Body of pancreas (tissue), 4 donors: Measurements from ENCODE around the gene ZFHX3. TPM values are rescaled to one million over a fixed set of nuclear protein-coding genes. Genes with fewer than 3 reads are reported as not detected.

ENCODE experiments used
- ATAC-seq: fragments of 150-250 bp; one replicate; pipeline ENCODE4 v1.9.1; 2016
- DNase-seq, 4 donors: peaks; one replicate each; pipeline ENCODE4 v3.0.0-alpha.2; 2019
- H3K27ac ChIP-seq, 4 donors: fragments of 200-600 bp; sonication (generic); 1 replicate in 3 of 4; 2 replicates in 1 of 4; pipeline versions ENCODE4 v1.5.1 to v1.6.1; 2016 to 2019; ENCODE audit warnings: mild to moderate bottlenecking in 1 of 4, mixed read lengths in 1 of 4, moderate library complexity in 1 of 4
- H3K27me3 ChIP-seq, 2 donors: fragments of 200-600 bp; sonication (generic); one replicate each; pipeline ENCODE4 v1.6.0; 2016; ENCODE audit warnings: mild to moderate bottlenecking in 1 of 2
- H3K36me3 ChIP-seq, 2 donors: fragments of 200-600 bp; sonication (generic); replicated peaks in 1 of 2; 2 replicates each; pipeline ENCODE4 v1.5.1; 2016; ENCODE audit warnings: low read depth in 2 of 2; ENCODE audit not compliant: insufficient read depth in 1 of 2
- H3K4me1 ChIP-seq: fragments of 200-600 bp; sonication (generic); one replicate; pipeline ENCODE4 v1.6.0; 2016
- H3K4me3 ChIP-seq, 2 donors: fragments of 200-600 bp; sonication (generic); 1 replicate in 1 of 2; 2 replicates in 1 of 2; pipeline ENCODE4 v1.5.1; 2016 to 2019
- H3K9me3 ChIP-seq, 3 donors: fragments of 200-600 bp; sonication (generic); 1 replicate in 2 of 3; 2 replicates in 1 of 3; pipeline ENCODE4 v1.5.1; 2016
- CTCF ChIP-seq, 7 experiments: fragments of 450-650 bp in 4 of 7; fragments of 200-600 bp in 3 of 7; sonication (generic) in 3 of 7; IDR thresholded peaks; one replicate each; pipeline ENCODE4 v1.5.1; 2016 to 2019; ENCODE audit warnings: antibody characterized with exemption in 7 of 7
- POLR2A ChIP-seq, 3 donors: fragments of 450-650 bp; IDR thresholded peaks; one replicate each; pipeline ENCODE4 v1.6.1; 2016; ENCODE audit warnings: antibody characterized with exemption in 3 of 3, mild to moderate bottlenecking in 2 of 3
- WGBS, 2 donors: methylation state at CpG; one replicate each; pipeline ENCODE4 v1.1.5; 2017; 5-methylcytosine and 5-hydroxymethylcytosine counted together
- intact Hi-C: fragments of 100-400 bp; cut with DNase I; formaldehyde crosslinking; loops from one replicate; pipeline ENCODE4 v1.15.1; 2023
- total RNA-seq, 2 donors: library from RNA; depleted of rRNA; stranded (reverse); fragments of >200 nt; gene quantifications; one replicate each; pipeline ENCODE4 v1.1.0, GENCODE V29; 2016

ZFHX3 gene
- total RNA-seq, 2 donors from 2014 or later = 22.4 to 24.6 TPM

- Histone ChIP-seq H3K27ac (peak overlapping the region; percentile 71 to 96 (median 95)), H3K36me3 (no peaks in the 10 kb centered on the region), H3K27me3 (no peaks in the 10 kb centered on the region), H3K4me1 (peaks cover 50% of the 10 kb centered on the region), H3K9me3 (no peaks in the 10 kb centered on the region), H3K4me3 (peak overlapping the region in 1 of 2 donors; percentile 17)
- no peak for ATAC-seq
- intact Hi-C loops = no loop called here
- DNase-seq = no peak
- TF ChIP-seq CTCF (IDR thresholded peaks at IDR 0.05) = no peak
- WGBS, 2 donors = 9 to 10% methylated on average over 6 of the region's 6 CpGs
Measured at GRCh38 chr16:73056921-73057290, 9.0 kb upstream of the ZFHX3 start.

DNA sequence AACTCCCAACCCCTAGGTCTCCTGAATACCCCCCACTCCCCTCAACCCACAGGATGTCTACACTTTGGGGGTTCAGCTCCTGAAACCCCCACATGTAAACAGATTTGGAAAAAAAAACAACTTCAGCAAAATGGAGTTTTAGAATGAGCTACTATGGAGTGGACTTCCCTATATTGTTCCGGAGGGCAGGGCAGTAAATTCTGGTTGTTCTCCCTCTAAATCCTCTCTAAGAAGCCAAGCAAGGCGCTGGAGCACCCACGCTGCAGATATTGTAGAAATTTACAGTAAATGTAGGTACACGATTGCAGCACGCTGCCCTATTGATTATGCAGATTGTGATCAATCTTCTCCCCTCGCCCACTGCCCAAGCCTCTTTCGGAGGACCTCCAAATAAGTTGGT is 8.5 kb upstream of the ZFHX3 start:
- H3K4me1 ChIP-seq = peaks cover 50% of the 10 kb centered on the region
- H3K4me3 ChIP-seq = no peak overlapping the region
- intact Hi-C loops = no loop called here
- WGBS, 2 donors = 24 to 25% methylated on average over 7 of the region's 7 CpGs
- H3K9me3 ChIP-seq = no peaks in the 10 kb centered on the region
- no peaks in the 10 kb centered on the region for H3K36me3 ChIP-seq
- TF ChIP-seq CTCF (IDR thresholded peaks at IDR 0.05) (no peak), POLR2A (IDR thresholded peaks at IDR 0.05) (no peak)
- no peak for DNase-seq
- no peak for ATAC-seq
- H3K27me3 ChIP-seq = no peaks in the 10 kb centered on the region
- H3K27ac ChIP-seq = peak overlapping the region; percentile 71 to 96 (median 95)

DNA sequence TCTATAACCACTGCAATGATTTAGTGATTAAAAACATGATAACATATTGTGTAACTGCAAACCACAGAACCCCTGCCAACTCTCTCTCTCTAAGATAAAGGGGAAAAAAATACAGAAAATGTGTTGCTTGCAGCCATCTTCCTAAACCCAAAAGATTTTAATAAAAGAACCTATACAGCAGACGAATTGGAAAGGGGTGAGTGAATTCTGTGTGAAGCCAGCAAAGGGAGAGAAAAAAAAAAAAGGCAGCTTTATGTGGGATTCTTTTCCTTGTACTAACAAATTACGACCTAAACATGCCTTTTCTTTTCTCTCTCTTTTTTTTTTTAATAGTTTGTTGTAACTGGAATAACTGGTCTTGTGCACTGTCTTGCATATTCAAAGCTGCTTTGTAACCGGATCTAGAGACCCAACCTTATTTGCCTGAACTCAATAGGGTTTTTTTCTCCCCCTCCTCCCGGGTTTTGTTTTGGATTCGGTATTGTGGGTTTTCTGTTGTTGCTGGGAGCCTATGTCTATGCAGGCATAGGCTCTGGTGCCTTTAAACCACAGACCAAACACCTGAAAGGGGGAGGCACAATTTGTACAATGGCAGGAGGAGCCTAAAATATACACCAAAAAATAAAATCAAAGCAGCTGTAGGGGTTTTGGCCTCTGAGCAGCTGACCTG is 7.0 kb upstream of the ZFHX3 start:
- peaks cover 62% of the 10 kb centered on the region for H3K4me1 ChIP-seq
- peak; percentile 10 for ATAC-seq
- no peaks in the 10 kb centered on the region for H3K36me3 ChIP-seq
- WGBS, 2 donors = 4 to 7% methylated on average over 5 of the region's 5 CpGs
- no peaks in the 10 kb centered on the region for H3K27me3 ChIP-seq
- H3K4me3 ChIP-seq = no peak overlapping the region
- H3K9me3 ChIP-seq = no peaks in the 10 kb centered on the region
- peak overlapping the region; percentile 71 to 96 (median 95) for H3K27ac ChIP-seq
- intact Hi-C loops = no loop called here
- DNase-seq = no peak
- TF ChIP-seq CTCF (IDR thresholded peaks at IDR 0.05) = no peak
- TF ChIP-seq POLR2A (IDR thresholded peaks at IDR 0.05) = no peak

DNA sequence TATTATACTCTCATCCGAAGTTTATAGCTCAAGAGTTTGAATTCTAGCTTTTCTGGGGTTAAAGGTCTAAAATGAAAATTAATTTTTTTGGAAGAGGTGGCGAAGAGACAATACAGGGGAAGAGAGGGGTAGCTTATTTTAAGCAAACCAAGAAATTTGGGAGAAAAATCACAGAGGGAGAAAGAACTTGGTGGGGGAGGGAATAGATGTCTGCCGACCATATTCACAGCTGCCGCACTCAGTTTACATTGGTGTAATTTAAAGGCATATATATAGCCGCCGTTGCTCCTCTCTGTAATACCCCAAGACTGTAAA is 6.5 kb upstream of the ZFHX3 start:
- Histone ChIP-seq H3K27ac (peak overlapping the region; percentile 21 to 96 (median 95)), H3K9me3 (no peaks in the 10 kb centered on the region), H3K27me3 (no peaks in the 10 kb centered on the region), H3K4me3 (no peak overlapping the region), H3K36me3 (no peaks in the 10 kb centered on the region), H3K4me1 (peaks cover 62% of the 10 kb centered on the region)
- no peak for DNase-seq
- no peak for ATAC-seq
- TF ChIP-seq CTCF (IDR thresholded peaks at IDR 0.05) (no peak), POLR2A (IDR thresholded peaks at IDR 0.05) (no peak)
- intact Hi-C loops = no loop called here
- WGBS, 2 donors = 20 to 26% methylated on average over 6 of the region's 6 CpGs

GRCh38 chr16:73054125-73054484 is 6.2 kb upstream of the ZFHX3 start:
- H3K27me3 ChIP-seq = no peaks in the 10 kb centered on the region
- no peaks in the 10 kb centered on the region for H3K36me3 ChIP-seq
- DNase-seq (no peak), ATAC-seq (no peak)
- H3K4me1 ChIP-seq = peaks cover 64% of the 10 kb centered on the region
- H3K9me3 ChIP-seq = no peaks in the 10 kb centered on the region
- TF ChIP-seq CTCF (IDR thresholded peaks at IDR 0.05) = no peak
- no peak for TF ChIP-seq POLR2A (IDR thresholded peaks at IDR 0.05)
- peak overlapping the region; percentile 21 to 96 (median 72) for H3K27ac ChIP-seq
- H3K4me3 ChIP-seq = no peak overlapping the region
- WGBS, 2 donors = 27 to 28% methylated on average over 10 of the region's 10 CpGs
- intact Hi-C loops = no loop called here
